Neural cell (in vitro differentiated cells): ENCODE measurements around the gene MAPK8IP3. TPM values are rescaled to one million over a fixed set of nuclear protein-coding genes. Genes with fewer than 3 reads are reported as not detected.

Experiments
- H2AFZ ChIP-seq: fragments of 200-600, 300-800 bp; sonication (generic), shearing (Covaris generic); 2 replicates; pipeline ENCODE4 v1.6.0; 2014; ENCODE audit warnings: low read depth, mild to moderate bottlenecking, antibody characterized with exemption, low read length, moderate library complexity
- H3F3A ChIP-seq: fragments of 200-600 bp; shearing (Covaris generic); 2 replicates; pipeline ENCODE4 v1.6.1; 2016; ENCODE audit warnings: mild to moderate bottlenecking, moderate library complexity, mixed read lengths, antibody characterized with exemption, low read length; ENCODE audit not compliant: insufficient read depth, poor library complexity, severe bottlenecking
- H3K27ac ChIP-seq: fragments of 200-600, 300-800 bp; sonication (generic), shearing (Covaris generic); 2 replicates; pipeline ENCODE4 v1.5.1; 2014; ENCODE audit warnings: mild to moderate bottlenecking, low read length, moderate library complexity
- H3K27me3 ChIP-seq: fragments of 300-800, 200-600 bp; sonication (generic), shearing (Covaris generic); 2 replicates; pipeline ENCODE4 v1.6.0; 2014; ENCODE audit warnings: mild to moderate bottlenecking, low read depth, low read length, moderate library complexity; ENCODE audit not compliant: insufficient read depth
- H3K36me3 ChIP-seq: fragments of 300-800, 200-600 bp; sonication (generic), shearing (Covaris generic); 2 replicates; pipeline ENCODE4 v1.5.1; 2014; ENCODE audit warnings: mild to moderate bottlenecking, antibody characterized with exemption, low read length, moderate library complexity; ENCODE audit not compliant: insufficient read depth
- H3K4me2 ChIP-seq: fragments of 300-800, 200-600 bp; sonication (generic), shearing (Covaris generic); 2 replicates; pipeline ENCODE4 v1.6.0; 2014; ENCODE audit warnings: mild to moderate bottlenecking, low read length
- H3K4me3 ChIP-seq: fragments of 300-800, 200-600 bp; sonication (generic), shearing (Covaris generic); 2 replicates; pipeline ENCODE4 v1.5.1; 2014; ENCODE audit warnings: mild to moderate bottlenecking, low read length, moderate library complexity
- H3K79me2 ChIP-seq: fragments of 200-600 bp; shearing (Covaris generic); replicated peaks from 2 replicates; pipeline ENCODE4 v1.6.0; 2014; ENCODE audit warnings: mild to moderate bottlenecking, low read length, moderate library complexity; ENCODE audit not compliant: insufficient read depth
- H3K9ac ChIP-seq: fragments of 300-800, 200-600 bp; sonication (generic), shearing (Covaris generic); 2 replicates; pipeline ENCODE4 v1.6.1; 2016; ENCODE audit warnings: mild to moderate bottlenecking, low read length, mixed read lengths
- H3K9me2 ChIP-seq: fragments of 200-600 bp; shearing (Covaris generic); 2 replicates; pipeline ENCODE4 v1.6.1; 2016; ENCODE audit warnings: mild to moderate bottlenecking, low read length, mixed read lengths; ENCODE audit not compliant: insufficient read depth
- H3K9me3 ChIP-seq: fragments of 200-600, 300-800 bp; sonication (generic), shearing (Covaris generic); 2 replicates; pipeline ENCODE4 v1.6.1; 2016; ENCODE audit warnings: mild to moderate bottlenecking, mixed run types, low read length, moderate library complexity, mixed read lengths
- H4K20me1 ChIP-seq: fragments of 200-600 bp; shearing (Covaris generic); 2 replicates; pipeline ENCODE4 v1.6.1; 2016; ENCODE audit warnings: mild to moderate bottlenecking, mixed run types; ENCODE audit not compliant: insufficient read depth
- CTCF ChIP-seq: fragments of 450-650 bp; IDR thresholded peaks from 2 replicates; pipeline ENCODE4 v1.5.1; 2014; ENCODE audit warnings: antibody characterized with exemption, mild to moderate bottlenecking, moderate library complexity; ENCODE audit not compliant: poor library complexity, severe bottlenecking
- EP300 ChIP-seq: fragments of 450-650 bp; conservative IDR thresholded peaks from 2 replicates; pipeline ENCODE4 v1.6.1; 2014; ENCODE audit warnings: antibody characterized with exemption, mild to moderate bottlenecking, moderate library complexity; ENCODE audit not compliant: poor library complexity, severe bottlenecking
- EZH2 ChIP-seq: fragments of 200-600, 300-800 bp; shearing (Covaris generic), sonication (generic); IDR thresholded peaks from 2 replicates; pipeline ENCODE4 v1.6.1; 2014; ENCODE audit warnings: antibody characterized with exemption, low read length, borderline replicate concordance, mild to moderate bottlenecking; ENCODE audit not compliant: insufficient read depth, poor library complexity, severe bottlenecking
- MXI1 ChIP-seq: fragments of 450-650 bp; conservative IDR thresholded peaks from 2 replicates; pipeline ENCODE4 v1.6.1; 2014; ENCODE audit warnings: antibody characterized with exemption, mild to moderate bottlenecking; ENCODE audit not compliant: poor library complexity, severe bottlenecking
- POLR2AphosphoS5 ChIP-seq: IDR thresholded peaks from 2 replicates; pipeline ENCODE4 v1.6.1; 2012
- RAD21 ChIP-seq: fragments of 450-650 bp; conservative IDR thresholded peaks from 2 replicates; pipeline ENCODE4 v1.6.1; 2014; ENCODE audit warnings: antibody characterized with exemption, mild to moderate bottlenecking, moderate library complexity
- SMC3 ChIP-seq: fragments of 450-650 bp; conservative IDR thresholded peaks from 2 replicates; pipeline ENCODE4 v1.6.1; 2014; ENCODE audit warnings: antibody characterized with exemption, mild to moderate bottlenecking, moderate library complexity; ENCODE audit not compliant: poor library complexity
- TAF1 ChIP-seq: IDR thresholded peaks from 2 replicates; pipeline ENCODE4 v1.6.1; 2012; ENCODE audit warnings: low read depth
- polyA plus RNA-seq: library from polyadenylated mRNA; depleted of rRNA; stranded (reverse); fragments of >200 nt; gene quantifications from 2 replicates; pipeline ENCODE4 v1.2.3, GENCODE V29; 2014
- TF ChIP-seq, protein P1 (sequence below): IDR thresholded peaks from 2 replicates; pipeline ENCODE4 v1.6.1; 2012; ENCODE audit warnings: borderline replicate concordance

MAPK8IP3 gene
- polyA plus RNA-seq, 1 donor from 2014 or later: 51.0 TPM

DNA sequence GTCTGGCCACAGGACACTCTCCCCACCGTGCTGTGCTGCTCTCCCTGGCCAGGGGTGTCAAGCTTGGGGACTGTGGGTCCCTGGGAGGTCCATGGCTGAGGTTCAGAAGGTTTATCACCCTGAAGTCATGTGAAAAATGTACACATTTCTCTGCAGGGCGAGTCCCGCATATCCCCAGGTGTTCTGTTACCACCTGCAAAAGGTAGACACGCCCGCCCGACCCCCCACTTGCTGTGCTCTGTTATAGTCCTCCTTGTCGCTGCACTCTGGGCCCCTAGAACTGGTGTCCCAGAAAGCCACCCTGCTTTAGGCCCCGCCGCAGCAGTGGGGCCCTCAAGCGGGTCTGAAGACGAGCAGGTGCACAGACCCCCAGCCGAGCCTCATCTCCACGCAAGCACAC, 16.1 kb upstream of the MAPK8IP3 start:
- Histone ChIP-seq H3K27ac (no peak overlapping the region), H3K9me2 (no peaks in the 10 kb centered on the region), H4K20me1 (no peaks in the 10 kb centered on the region), H3F3A (no peaks in the 10 kb centered on the region), H3K4me2 (no peak overlapping the region), H3K4me3 (no peak overlapping the region), H3K79me2 (peaks cover 26% of the 10 kb centered on the region), H2AFZ (no peak overlapping the region), H3K36me3 (peaks cover 11% of the 10 kb centered on the region), H3K9me3 (no peaks in the 10 kb centered on the region), H3K9ac (no peak overlapping the region), H3K27me3 (no peaks in the 10 kb centered on the region)
- TF ChIP-seq EZH2 (no peak), EP300 (no peak), POLR2AphosphoS5 (no peak), TAF1 (no peak), SMC3 (no peak), RAD21 (no peak), MXI1 (no peak), CTCF (no peak)
- TF ChIP-seq, protein P1, sequence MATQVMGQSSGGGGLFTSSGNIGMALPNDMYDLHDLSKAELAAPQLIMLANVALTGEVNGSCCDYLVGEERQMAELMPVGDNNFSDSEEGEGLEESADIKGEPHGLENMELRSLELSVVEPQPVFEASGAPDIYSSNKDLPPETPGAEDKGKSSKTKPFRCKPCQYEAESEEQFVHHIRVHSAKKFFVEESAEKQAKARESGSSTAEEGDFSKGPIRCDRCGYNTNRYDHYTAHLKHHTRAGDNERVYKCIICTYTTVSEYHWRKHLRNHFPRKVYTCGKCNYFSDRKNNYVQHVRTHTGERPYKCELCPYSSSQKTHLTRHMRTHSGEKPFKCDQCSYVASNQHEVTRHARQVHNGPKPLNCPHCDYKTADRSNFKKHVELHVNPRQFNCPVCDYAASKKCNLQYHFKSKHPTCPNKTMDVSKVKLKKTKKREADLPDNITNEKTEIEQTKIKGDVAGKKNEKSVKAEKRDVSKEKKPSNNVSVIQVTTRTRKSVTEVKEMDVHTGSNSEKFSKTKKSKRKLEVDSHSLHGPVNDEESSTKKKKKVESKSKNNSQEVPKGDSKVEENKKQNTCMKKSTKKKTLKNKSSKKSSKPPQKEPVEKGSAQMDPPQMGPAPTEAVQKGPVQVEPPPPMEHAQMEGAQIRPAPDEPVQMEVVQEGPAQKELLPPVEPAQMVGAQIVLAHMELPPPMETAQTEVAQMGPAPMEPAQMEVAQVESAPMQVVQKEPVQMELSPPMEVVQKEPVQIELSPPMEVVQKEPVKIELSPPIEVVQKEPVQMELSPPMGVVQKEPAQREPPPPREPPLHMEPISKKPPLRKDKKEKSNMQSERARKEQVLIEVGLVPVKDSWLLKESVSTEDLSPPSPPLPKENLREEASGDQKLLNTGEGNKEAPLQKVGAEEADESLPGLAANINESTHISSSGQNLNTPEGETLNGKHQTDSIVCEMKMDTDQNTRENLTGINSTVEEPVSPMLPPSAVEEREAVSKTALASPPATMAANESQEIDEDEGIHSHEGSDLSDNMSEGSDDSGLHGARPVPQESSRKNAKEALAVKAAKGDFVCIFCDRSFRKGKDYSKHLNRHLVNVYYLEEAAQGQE: no peak

GRCh38 chr16:1690810-1691209, 15.2 kb upstream of the MAPK8IP3 start:
- Histone ChIP-seq H3K9me2 (no peaks in the 10 kb centered on the region), H3K36me3 (peaks cover 11% of the 10 kb centered on the region), H2AFZ (no peak overlapping the region), H3K79me2 (peaks cover 21% of the 10 kb centered on the region), H3K9ac (no peak overlapping the region), H3K27ac (no peak overlapping the region), H3K4me2 (no peak overlapping the region), H3K27me3 (no peaks in the 10 kb centered on the region), H3K9me3 (no peaks in the 10 kb centered on the region), H3F3A (no peaks in the 10 kb centered on the region), H3K4me3 (no peak overlapping the region), H4K20me1 (no peaks in the 10 kb centered on the region)
- TF ChIP-seq CTCF: no peak
- no peak for TF ChIP-seq RAD21
- TF ChIP-seq, protein P1: no peak
- TF ChIP-seq SMC3: no peak
- TF ChIP-seq EP300: no peak
- no peak for TF ChIP-seq EZH2
- TF ChIP-seq TAF1: no peak
- no peak for TF ChIP-seq POLR2AphosphoS5
- no peak for TF ChIP-seq MXI1
